Pancreas (tissue), 10 donors: ENCODE data around the gene PTPRM. TPM values are rescaled to one million over a fixed set of nuclear protein-coding genes. Genes with fewer than 3 reads are reported as not detected.
"Not testable (repeated sequence)": the region's sequence is repeated elsewhere in the genome, so short reads cannot be mapped to it uniquely, and the experiment has no call there.

Experiments
- ATAC-seq, 4 donors: fragments of 200-7000 bp; cut with Tn5 transposase; one replicate each; pipeline versions ENCODE4 v1.8.0 to v1.9.1; 2020; ENCODE audit warnings: mild to moderate bottlenecking in 4 of 4, moderate library complexity in 4 of 4
- DNase-seq, 6 donors: peaks; one replicate each; pipeline ENCODE4 v3.0.0-alpha.2; 2020
- FAIRE-seq: peaks from 2 replicates; lab custom pipeline; 2012; peaks lifted over from hg19 to GRCh38; lab: Jason Lieb, UNC
- H3K27ac ChIP-seq, 4 donors: fragments of 200-600 bp; sonication (generic); 1 replicate in 3 of 4; 2 replicates in 1 of 4; pipeline versions ENCODE4 v1.5.0 to v1.8.0; 2020
- H3K27me3 ChIP-seq, 4 donors: fragments of 200-600 bp; one replicate each; pipeline ENCODE4 v1.8.0; 2021
- H3K36me3 ChIP-seq, 3 donors: fragments of 200-600 bp; sonication (generic) in 1 of 3; one replicate each; pipeline versions ENCODE4 v1.5.0 to v1.8.0; 2020 to 2021
- H3K4me1 ChIP-seq, 3 donors: fragments of 200-600 bp; one replicate each; pipeline ENCODE4 v1.8.0; 2021
- H3K4me3 ChIP-seq, 4 donors: fragments of 200-600 bp; sonication (generic) in 2 of 4; one replicate each; pipeline versions ENCODE4 v1.5.0 to v1.8.0; 2020 to 2021
- H3K9me3 ChIP-seq, 4 donors: fragments of 200-600 bp; one replicate each; pipeline ENCODE4 v1.8.0; 2021
- WGBS, 2 donors: extraction: QIAGEN DNeasy Blood & Tissue Kit; methylation state at CpG; one replicate each; pipeline ENCODE4 v1.1.7; 2013; 5-methylcytosine and 5-hydroxymethylcytosine counted together
- intact Hi-C, 3 donors: fragments of 100-400 bp; cut with DNase I; formaldehyde crosslinking; loops; one replicate each; pipeline versions ENCODE4 v1.11.1 to v1.14.2; 2022
- polyA plus RNA-seq, 2 donors: library from polyadenylated mRNA; stranded (reverse); fragments of 200-250 nt; gene quantifications; one replicate each; pipeline ENCODE4 v1.2.3, GENCODE V29; 2013
- total RNA-seq, 6 donors: library from RNA; stranded (reverse); fragmentation: NEBNext Ultra II Directional in 4 of 6; extraction: Animal tissue kit (Norgen Biotek cat#: 25700) in 4 of 6; gene quantifications; one replicate each; pipeline versions ENCODE4 v1.2.1 to v1.2.4, GENCODE V29; 2021 to 2023
- TF ChIP-seq, protein P1 (sequence below), 4 donors: fragments of 200-600 bp; sonication (generic) in 3 of 4; IDR thresholded peaks; one replicate each; pipeline versions ENCODE4 v1.5.0 to v1.8.0; 2021; ENCODE audit warnings: antibody characterized with exemption in 4 of 4
- donor health status: healthy with polysubstance abuse.
- donor health status: DM: no; HTN: no; CAD: no; lungs with moderate emphysema.
- donor health status: DM: no; HTN: no; CAD: no.
- donor health status: control.
- donor health status: control.
- donor health status: Bipolar disorder and iron deficiency.
- donor health status: DM: yes; HTN: yes; CAD: no.
- donor health status: DM: no; HTN: no; CAD: no.
- donor health status: DM: no; HTN: no; CAD: no.
- donor health status: DM: yes; HTN: yes; CAD: no.

The PTPRM gene
- total and polyA plus RNA-seq, 8 donors = 14.5 to 50.7 (median 19.7) TPM

DNA sequence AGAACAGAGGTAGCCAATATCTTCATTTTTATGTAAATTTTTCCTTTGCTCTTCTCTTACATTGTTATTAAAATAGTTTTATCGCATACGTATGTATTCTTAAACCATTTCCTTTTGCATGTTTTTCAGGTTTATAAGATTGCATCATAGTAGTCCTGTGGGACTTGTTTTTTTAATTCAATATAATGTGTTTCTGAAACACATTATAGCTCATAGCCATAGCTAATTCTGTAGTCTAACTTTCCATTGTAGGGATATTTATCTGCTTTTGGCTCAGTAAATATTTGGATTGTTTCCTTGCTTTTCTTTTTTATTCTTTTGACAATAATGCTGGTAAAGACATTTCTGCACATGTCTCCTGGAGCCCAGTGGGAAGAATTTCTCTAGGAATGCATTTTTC is 484.3 kb downstream of the PTPRM start:
- Histone ChIP-seq H3K9me3 (no peaks in the 10 kb centered on the region), H3K36me3 (no peaks in the 10 kb centered on the region), H3K27ac (no peak overlapping the region), H3K4me1 (no peaks in the 10 kb centered on the region), H3K27me3 (no peaks in the 10 kb centered on the region), H3K4me3 (no peak overlapping the region)
- FAIRE-seq = no peak
- intact Hi-C loops = no loop called here
- DNase-seq = no peak
- WGBS, 2 donors = 77 to 78% methylated on average over 2 of the region's 2 CpGs
- no peak for ATAC-seq
- TF ChIP-seq, protein P1, sequence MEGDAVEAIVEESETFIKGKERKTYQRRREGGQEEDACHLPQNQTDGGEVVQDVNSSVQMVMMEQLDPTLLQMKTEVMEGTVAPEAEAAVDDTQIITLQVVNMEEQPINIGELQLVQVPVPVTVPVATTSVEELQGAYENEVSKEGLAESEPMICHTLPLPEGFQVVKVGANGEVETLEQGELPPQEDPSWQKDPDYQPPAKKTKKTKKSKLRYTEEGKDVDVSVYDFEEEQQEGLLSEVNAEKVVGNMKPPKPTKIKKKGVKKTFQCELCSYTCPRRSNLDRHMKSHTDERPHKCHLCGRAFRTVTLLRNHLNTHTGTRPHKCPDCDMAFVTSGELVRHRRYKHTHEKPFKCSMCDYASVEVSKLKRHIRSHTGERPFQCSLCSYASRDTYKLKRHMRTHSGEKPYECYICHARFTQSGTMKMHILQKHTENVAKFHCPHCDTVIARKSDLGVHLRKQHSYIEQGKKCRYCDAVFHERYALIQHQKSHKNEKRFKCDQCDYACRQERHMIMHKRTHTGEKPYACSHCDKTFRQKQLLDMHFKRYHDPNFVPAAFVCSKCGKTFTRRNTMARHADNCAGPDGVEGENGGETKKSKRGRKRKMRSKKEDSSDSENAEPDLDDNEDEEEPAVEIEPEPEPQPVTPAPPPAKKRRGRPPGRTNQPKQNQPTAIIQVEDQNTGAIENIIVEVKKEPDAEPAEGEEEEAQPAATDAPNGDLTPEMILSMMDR (IDR thresholded peaks at IDR 0.05) = no peak

DNA sequence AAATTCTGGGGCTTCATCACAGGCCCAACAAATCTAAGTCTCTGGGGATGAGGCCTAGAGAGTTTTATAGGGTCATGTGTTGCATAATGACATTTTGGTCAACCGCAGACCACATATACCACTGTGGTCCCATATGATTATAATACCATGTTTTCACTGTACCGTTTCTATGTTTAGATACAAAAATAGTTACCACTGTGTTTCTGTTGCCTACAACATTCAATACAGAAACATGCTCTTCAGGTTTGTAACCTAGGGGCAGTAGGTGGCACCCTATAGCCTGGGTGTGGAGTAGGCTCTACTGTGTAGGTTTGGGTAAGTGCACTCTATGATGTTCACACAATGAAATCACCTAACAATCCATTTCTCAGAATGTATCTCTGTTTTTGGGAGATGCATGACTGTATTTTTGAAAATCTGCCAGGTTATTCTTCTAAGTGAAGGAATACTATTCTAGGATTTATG is 485.2 kb downstream of the PTPRM start:
- no peaks in the 10 kb centered on the region for H3K36me3 ChIP-seq
- FAIRE-seq = no peak
- 53 to 74% methylated on average over 2 of the region's 2 CpGs for WGBS, 2 donors
- H3K27me3 ChIP-seq = no peaks in the 10 kb centered on the region
- no peak for DNase-seq
- TF ChIP-seq, protein P1 (IDR thresholded peaks at IDR 0.05) = no peak
- ATAC-seq = peak in 2 of 4 donors; percentile 42
- intact Hi-C loops = no loop called here
- no peaks in the 10 kb centered on the region for H3K4me1 ChIP-seq
- no peak overlapping the region for H3K4me3 ChIP-seq
- no peak overlapping the region for H3K27ac ChIP-seq
- peaks cover 0 to 3% (median 0%) of the 10 kb centered on the region in 4 donors for H3K9me3 ChIP-seq

DNA sequence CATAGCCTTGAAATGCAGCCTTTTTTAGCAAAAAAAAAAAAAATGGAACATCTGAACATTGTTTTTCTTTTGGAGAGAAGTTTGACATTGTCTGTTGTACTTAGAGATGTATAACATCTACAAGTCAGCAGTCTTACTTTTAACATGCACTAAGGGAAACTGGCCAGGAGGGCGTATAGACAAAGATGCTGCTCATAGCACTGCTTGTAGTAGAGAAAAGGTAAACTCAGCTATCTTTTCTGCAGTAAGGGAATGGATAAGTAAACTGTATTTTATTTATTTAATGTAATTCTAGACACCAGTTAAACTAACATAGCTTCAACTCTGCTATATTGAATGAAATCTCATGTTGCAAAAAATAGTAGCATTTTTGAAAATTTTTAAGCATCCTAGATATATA is 489.6 kb downstream of the PTPRM start:
- ATAC-seq (no peak), DNase-seq (no peak), FAIRE-seq (no peak)
- Histone ChIP-seq H3K4me1 (no peaks in the 10 kb centered on the region), H3K27ac (no peak overlapping the region), H3K4me3 (no peak overlapping the region), H3K9me3 (peaks cover 0 to 3% (median 0%) of the 10 kb centered on the region in 4 donors), H3K27me3 (no peaks in the 10 kb centered on the region), H3K36me3 (no peaks in the 10 kb centered on the region)
- TF ChIP-seq, protein P1 (IDR thresholded peaks at IDR 0.05) = no peak
- WGBS, 2 donors = 48 to 49% methylated on average over 1 of the region's 1 CpG
- intact Hi-C loops = no loop called here

DNA sequence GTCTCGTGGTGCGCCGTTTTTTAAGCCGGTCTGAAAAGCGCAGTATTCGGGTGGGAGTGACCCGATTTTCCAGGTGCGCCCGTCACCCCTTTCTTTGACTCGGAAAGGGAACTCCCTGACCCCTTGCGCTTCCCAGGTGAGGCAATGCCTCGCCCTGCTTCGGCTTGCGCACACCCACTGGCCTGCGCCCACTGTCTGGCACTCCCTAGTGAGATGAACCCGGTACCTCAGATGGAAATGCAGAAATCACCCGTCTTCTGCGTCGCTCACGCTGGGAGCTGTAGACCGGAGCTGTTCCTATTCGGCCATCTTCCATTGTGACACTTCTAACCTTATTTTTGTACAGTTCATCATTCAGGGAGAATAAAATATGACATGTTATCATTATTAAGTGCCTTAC is 496.0 kb downstream of the PTPRM start:
- WGBS, 2 donors = 55 to 79% methylated on average over 13 of the region's 22 CpGs
- H3K27me3 ChIP-seq, H3K36me3 ChIP-seq, H3K27ac ChIP-seq, H3K4me1 ChIP-seq, intact Hi-C loops, DNase-seq, H3K9me3 ChIP-seq, ATAC-seq, FAIRE-seq, H3K4me3 ChIP-seq: not testable (repeated sequence)

DNA sequence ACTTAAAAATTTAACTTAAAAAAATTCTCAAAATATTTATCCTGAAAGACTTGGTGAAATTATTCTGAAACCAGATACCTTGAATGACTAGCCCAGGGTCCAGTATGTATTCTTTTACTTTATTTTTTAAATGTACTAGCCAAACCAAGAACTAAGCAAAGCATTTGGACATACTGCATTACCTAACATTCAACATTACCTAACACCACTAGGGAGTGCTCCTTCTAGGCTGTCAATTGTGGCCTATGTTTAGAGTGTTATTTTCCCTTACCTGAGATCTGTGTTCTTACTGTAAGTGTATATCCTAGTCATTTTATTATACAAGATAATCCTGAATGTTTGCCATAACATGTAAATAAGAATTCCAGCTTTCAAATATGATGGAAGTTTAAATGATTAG is 496.6 kb downstream of the PTPRM start:
- H3K4me3 ChIP-seq = no peak overlapping the region
- no peaks in the 10 kb centered on the region for H3K9me3 ChIP-seq
- DNase-seq = no peak
- peak in 1 of 4 donors; percentile 56 for ATAC-seq
- no peaks in the 10 kb centered on the region for H3K4me1 ChIP-seq
- intact Hi-C loops = no loop called here
- TF ChIP-seq, protein P1 (IDR thresholded peaks at IDR 0.05) = no peak
- H3K27me3 ChIP-seq = no peaks in the 10 kb centered on the region
- H3K36me3 ChIP-seq = no peaks in the 10 kb centered on the region
- no peak overlapping the region for H3K27ac ChIP-seq
- FAIRE-seq = peak; percentile 9
